ENCODE results near the gene SCAF1. TPM values are rescaled to one million over a fixed set of nuclear protein-coding genes. Genes with fewer than 3 reads are reported as not detected.

SCAF1 gene, protein sequence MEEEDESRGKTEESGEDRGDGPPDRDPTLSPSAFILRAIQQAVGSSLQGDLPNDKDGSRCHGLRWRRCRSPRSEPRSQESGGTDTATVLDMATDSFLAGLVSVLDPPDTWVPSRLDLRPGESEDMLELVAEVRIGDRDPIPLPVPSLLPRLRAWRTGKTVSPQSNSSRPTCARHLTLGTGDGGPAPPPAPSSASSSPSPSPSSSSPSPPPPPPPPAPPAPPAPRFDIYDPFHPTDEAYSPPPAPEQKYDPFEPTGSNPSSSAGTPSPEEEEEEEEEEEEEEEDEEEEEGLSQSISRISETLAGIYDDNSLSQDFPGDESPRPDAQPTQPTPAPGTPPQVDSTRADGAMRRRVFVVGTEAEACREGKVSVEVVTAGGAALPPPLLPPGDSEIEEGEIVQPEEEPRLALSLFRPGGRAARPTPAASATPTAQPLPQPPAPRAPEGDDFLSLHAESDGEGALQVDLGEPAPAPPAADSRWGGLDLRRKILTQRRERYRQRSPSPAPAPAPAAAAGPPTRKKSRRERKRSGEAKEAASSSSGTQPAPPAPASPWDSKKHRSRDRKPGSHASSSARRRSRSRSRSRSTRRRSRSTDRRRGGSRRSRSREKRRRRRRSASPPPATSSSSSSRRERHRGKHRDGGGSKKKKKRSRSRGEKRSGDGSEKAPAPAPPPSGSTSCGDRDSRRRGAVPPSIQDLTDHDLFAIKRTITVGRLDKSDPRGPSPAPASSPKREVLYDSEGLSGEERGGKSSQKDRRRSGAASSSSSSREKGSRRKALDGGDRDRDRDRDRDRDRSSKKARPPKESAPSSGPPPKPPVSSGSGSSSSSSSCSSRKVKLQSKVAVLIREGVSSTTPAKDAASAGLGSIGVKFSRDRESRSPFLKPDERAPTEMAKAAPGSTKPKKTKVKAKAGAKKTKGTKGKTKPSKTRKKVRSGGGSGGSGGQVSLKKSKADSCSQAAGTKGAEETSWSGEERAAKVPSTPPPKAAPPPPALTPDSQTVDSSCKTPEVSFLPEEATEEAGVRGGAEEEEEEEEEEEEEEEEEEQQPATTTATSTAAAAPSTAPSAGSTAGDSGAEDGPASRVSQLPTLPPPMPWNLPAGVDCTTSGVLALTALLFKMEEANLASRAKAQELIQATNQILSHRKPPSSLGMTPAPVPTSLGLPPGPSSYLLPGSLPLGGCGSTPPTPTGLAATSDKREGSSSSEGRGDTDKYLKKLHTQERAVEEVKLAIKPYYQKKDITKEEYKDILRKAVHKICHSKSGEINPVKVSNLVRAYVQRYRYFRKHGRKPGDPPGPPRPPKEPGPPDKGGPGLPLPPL
- total RNA-seq = 26.6 and 30.6 TPM in 2 replicates

DNA sequence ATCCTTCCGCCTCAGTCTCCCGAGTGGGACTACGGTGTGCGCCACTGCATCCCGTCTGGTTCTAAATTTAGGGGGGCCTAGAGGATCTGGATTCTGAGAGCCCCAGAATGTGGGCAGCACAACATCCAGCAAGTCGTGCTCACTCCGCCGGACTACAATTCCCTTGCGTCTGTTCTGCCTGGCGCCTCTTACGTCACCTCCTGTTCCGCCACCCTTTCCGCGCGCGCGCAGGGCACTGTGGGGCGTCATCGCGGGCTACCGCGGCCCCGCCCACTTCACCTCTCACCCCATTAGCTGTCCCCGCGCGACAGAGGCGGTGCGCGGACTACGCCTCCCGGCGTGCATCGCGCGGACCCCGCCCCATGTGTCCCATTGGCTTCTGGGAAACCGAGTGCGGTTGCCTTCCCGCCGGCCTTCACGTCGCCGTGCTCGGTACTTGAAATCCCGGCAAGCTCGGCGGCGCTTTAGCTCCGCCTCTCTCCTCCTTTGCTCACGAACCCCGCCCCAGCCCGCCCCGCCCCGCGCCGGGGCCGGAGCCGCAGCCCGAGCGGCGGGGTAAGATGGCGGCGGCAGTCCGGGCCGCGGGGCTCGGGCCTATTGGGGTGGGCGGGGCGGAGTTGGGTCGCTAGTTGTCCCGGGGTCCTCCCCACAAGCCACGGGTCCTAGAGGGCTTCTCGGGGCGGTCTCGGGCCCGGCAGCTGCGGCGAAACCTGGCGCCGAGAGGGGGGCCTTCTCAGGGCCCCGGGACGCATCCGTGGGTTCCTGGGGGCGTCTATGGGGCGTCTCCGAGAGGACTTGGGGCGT, at the start of gene SCAF1:
Gene SCAF1 (plus strand): TSS at position 522 of the 804 bp plus-strand sequence. CDS start 2,818 bp downstream, outside the sequence.

DNA sequence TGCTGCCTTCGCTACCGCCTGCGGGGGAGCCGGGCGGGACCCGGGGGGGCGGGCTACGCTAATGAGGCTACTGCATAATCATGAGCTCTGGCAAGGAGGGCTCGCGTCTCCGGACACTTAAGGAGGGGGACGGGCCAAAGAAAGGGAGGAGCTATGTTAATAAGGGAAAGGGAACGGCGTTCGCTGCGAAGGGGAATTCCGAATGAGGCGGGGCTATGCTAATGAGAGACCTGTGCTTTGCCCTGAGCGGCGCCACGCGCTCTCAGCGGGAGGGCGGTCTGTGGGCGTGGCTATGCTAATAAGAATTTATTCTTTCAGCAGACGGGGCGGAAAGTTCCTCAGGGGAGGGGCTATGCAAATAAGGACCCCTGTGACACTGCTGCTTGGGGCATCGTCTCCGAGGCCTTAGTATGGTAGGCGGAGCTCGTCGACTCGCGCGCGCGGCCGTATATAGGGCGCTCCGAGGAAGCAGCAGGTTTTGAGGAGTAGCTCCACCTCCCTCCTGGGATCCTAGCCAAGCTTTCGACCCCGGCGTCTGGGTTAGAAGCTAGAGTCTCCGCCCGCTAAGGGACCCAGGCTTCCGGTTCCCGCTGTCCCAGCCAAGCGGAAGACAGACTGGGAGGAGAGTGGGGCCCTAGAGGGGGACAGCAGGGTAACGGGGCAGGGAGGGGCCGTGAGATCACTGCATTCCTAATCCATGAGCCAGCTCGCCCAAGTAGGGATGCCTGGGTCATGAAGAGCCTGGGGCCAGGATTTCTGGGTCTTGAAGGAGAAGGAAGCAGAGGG, 1.7 kb upstream of the SCAF1 start, which contains the start of gene RRAS:
Gene RRAS (minus strand): TSS at position 31 of the 786 bp plus-strand sequence. CDS start 45 bp downstream, outside the sequence.

DNA sequence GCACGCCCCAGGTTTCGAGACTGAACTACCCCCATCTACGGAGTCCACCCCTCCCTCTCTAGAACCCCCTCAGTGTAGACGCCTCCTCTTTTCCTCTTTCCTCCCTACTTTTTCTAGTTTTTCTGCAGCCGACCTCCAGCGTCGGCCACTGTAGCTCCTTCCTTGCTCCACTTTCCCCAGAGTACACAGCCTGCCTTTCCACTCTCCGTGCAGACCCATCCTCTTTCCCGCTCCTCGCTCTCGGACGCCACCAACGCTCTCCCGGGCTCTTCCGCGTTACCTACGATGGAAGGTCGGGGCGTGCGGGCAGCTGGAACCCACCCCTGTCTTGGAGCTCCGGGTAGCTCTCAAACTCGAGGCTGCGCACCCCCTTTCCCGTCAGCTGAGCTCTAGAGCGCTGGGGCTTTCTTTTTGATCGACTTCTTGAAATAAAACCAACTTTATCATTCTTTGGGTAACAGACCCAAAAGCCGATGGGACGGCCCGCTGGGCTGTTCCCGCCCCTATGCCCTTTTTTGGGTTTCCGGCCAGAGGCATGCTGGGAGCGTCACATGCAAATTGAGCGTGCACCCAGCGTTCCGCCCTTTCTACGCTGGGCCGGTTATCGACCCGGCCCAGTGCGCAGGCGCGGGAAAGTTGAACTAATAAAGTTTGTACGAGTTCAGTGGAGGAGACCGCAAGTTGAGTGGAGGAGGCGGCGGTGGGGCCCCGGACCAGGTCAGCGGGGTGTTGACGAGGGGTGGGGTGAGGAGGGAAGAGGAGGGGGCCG, 23.5 kb downstream of the SCAF1 start, which contains the start of the genes BCL2L12 and IRF3:
Gene BCL2L12 (plus strand): TSS at position 583 of the 769 bp plus-strand sequence. CDS start 760 bp downstream, outside the sequence.
Gene IRF3 (minus strand): TSS at position 507 of the 769 bp plus-strand sequence. CDS start 1,019 bp downstream, outside the sequence.

DNA sequence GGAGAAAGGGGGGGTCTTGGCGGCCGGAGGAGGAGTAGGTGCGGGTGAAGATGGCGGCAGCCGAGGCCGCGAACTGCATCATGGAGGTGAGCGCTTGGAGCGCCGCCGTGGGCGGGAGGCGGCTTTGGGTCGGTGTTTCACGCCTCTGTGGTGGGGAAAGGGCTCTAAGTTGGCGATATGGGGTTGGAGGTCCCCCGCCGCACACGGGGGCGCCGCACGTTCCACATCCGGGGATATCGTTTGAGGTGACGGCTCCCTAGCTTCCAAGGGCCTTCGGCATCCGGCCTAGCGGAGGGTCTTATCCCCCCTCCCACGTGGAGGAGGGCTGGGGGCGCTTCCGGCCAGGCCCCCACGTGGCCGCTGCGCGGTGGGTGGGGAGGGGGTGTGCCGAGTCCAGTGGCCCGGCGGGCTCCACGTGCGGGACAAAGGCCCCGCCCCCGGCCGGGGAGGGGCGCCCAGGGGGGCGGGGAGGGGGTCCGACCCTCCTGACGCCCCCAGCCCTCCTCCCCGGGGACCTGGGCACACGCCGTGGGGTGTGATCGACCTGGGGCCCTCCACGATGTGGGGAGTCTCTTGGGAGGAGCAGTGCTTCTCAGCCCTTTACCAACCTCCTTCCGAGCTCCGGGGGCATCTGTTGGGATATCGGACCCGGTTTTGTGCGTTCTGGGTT, 35.4 kb downstream of the SCAF1 start, which contains the start of gene PRMT1:
Gene PRMT1 (plus strand): TSS at position 41 of the 670 bp plus-strand sequence. CDS start 10 bp downstream, at position 51.

DNA sequence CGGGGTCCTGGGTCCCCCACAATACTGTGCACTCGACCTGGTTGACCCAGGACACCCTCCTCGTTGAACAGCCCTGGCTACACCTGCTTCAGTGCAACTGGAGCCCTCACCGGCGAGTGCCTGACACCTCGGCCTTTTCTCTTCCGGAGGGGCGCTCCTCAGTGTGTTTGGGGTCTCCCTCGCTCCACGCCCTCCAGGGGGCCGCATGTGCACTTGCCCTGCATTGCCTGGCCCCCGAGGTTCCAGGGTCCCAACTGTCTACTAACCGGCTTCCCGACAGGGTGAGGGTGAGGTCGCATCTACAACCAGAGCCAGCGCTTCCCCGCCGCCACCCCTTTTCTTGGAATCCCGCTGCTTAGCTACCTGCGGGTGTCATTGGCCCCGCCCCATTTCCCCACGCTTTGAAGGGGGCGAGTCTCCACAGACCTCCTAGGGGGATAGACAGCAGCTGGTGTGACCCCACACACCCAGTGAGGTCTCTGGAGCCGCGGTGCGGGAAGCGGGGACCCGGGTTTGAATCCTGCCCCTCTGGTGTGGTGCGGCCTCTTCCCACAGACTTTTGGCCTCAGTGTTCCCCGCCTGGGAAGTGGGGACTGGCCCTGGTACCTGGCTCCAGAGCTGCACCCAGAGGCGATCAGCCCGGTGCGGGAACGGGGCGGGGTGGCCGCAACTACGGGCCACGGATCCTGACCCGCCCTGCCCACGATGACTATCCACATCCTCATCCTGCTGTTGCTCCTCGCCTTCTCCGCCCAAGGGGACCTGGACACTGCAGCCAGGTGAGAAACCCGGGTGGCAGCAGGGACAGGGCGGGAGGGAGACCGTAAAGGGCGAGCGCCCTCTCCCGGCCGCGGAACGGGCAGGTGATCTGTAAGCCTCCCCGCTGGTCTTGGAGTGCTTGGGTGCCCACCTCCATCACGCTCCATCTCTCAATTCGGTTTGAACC, 47.4 kb downstream of the SCAF1 start, which contains the start of gene ADM5:
Gene ADM5 (plus strand): TSS at position 462 of the 946 bp plus-strand sequence. CDS start 244 bp downstream, at position 706.

DNA sequence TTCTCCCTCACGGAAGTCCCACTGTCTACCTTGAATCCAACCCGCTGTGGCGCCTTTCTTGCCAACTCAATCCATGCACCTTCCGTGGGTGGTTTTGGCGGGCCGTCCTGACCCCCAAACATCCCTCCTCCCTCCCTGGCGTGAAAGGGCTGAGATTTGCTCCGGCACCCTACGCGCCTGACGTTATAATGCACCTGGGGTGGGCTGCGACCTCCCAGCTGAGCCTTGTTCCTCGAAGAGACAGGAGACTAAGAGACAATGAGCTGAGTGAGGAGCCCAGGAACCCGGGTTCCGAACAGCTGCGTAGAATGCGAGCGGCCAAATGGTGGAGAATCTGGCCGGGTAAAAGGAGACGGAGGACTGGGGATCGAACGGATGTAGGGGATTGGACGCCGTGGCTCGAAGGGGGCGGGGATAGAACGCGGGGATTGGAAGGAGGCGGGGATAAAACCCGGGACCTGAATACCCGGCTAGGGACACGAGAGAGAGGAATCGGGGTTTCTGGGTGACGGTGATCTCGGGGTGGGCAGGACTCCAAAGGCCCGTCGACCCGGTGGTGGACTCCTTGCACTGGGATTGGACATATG, 48.7 kb downstream of the SCAF1 start, which contains the start of gene CPT1C:
Gene CPT1C (plus strand): TSS at position 461 of the 587 bp plus-strand sequence. CDS start 1,137 bp downstream, outside the sequence.

Other genes starting within 250 kb of the SCAF1 start
- gene PTH2, start 218.8 kb upstream of the SCAF1 start, total RNA-seq = not detected in 2 replicates
- gene GFY, start 216.8 kb upstream of the SCAF1 start, total RNA-seq = not detected in 2 replicates
- gene SLC17A7, start 200.7 kb upstream of the SCAF1 start, total RNA-seq = 0.15 and 0.33 TPM in 2 replicates
- gene PIH1D1, start 190.4 kb upstream of the SCAF1 start, total RNA-seq = 103 and 145 TPM in 2 replicates
- 16.5 and 33.7 TPM in 2 replicates for gene ALDH16A1, start 189.0 kb upstream of the SCAF1 start, total RNA-seq
- gene FLT3LG, start 168.0 kb upstream of the SCAF1 start, total RNA-seq = 3.6 and 7.9 TPM in 2 replicates
- gene RPL13A, start 154.6 kb upstream of the SCAF1 start, total RNA-seq = 2,428 and 4,431 TPM in 2 replicates
- 2,449 and 2,469 TPM in 2 replicates for gene RPS11, start 145.8 kb upstream of the SCAF1 start, total RNA-seq
- 37.2 and 105 TPM in 2 replicates for gene FCGRT, start 129.5 kb upstream of the SCAF1 start, total RNA-seq
- gene RCN3, start 114.2 kb upstream of the SCAF1 start, total RNA-seq = 228 and 362 TPM in 2 replicates
- 48.5 and 71.3 TPM in 2 replicates for gene NOSIP, start 61.7 kb upstream of the SCAF1 start, total RNA-seq
- gene PRRG2, start 60.9 kb upstream of the SCAF1 start, total RNA-seq = 0.29 and 1.2 TPM in 2 replicates
- 3.8 and 4.5 TPM in 2 replicates for gene PRR12, start 51.0 kb upstream of the SCAF1 start, total RNA-seq
- gene RRAS, start 2.1 kb upstream of the SCAF1 start, total RNA-seq = 46.0 and 96.3 TPM in 2 replicates
- 33.3 and 69.5 TPM in 2 replicates for gene IRF3, start 23.6 kb downstream of the SCAF1 start, total RNA-seq
- 4.8 and 5.5 TPM in 2 replicates for gene BCL2L12, start 23.7 kb downstream of the SCAF1 start, total RNA-seq
- gene PRMT1, start 35.1 kb downstream of the SCAF1 start, total RNA-seq = 224 and 304 TPM in 2 replicates
- 0.44 and 0.83 TPM in 2 replicates for gene ADM5, start 47.4 kb downstream of the SCAF1 start, total RNA-seq
- 29.7 and 37.5 TPM in 2 replicates for gene CPT1C, start 48.9 kb downstream of the SCAF1 start, total RNA-seq
- gene TSKS, start 121.1 kb downstream of the SCAF1 start, total RNA-seq = 0.17 and 0.44 TPM in 2 replicates
- 110 and 154 TPM in 2 replicates for gene AP2A1, start 124.8 kb downstream of the SCAF1 start, total RNA-seq
- 30.4 and 46.0 TPM in 2 replicates for gene FUZ, start 171.1 kb downstream of the SCAF1 start, total RNA-seq
- gene MED25, start 176.1 kb downstream of the SCAF1 start, total RNA-seq = 17.7 and 26.9 TPM in 2 replicates
- gene PTOV1, start 208.9 kb downstream of the SCAF1 start, total RNA-seq = 58.6 and 81.0 TPM in 2 replicates
- gene PNKP, start 225.4 kb downstream of the SCAF1 start, total RNA-seq = 43.3 and 55.9 TPM in 2 replicates
- gene AKT1S1, start 235.1 kb downstream of the SCAF1 start, total RNA-seq = 11.8 and 18.9 TPM in 2 replicates
- 21.4 and 24.8 TPM in 2 replicates for gene TBC1D17, start 235.5 kb downstream of the SCAF1 start, total RNA-seq

Measured in smooth muscle cell of trachea (primary cell).